ENCODE data around the gene TRIM50.
"Not testable (repeated sequence)": the region's sequence is repeated elsewhere in the genome, so short reads cannot be mapped to it uniquely, and the experiment has no call there.

TRIM50 gene

GRCh38 chr7:73312831-73313520 lies 14.9 kb downstream of the TRIM50 start:
- DNase-seq, result no peak

- DNase-seq, result not testable (repeated sequence)
Measured at GRCh38 chr7:73311421-73311820, 16.5 kb downstream of the TRIM50 start.

GRCh38 chr7:73308665-73309214 lies 19.1 kb downstream of the TRIM50 start, which contains the start of gene NSUN5:
NSUN5 (minus strand) TSS chr7:73308826; CDS start chr7:73308790, 36 bp downstream.
- peak; percentile 83 for DNase-seq

GRCh38 chr7:73308074-73308664 lies 19.7 kb downstream of the TRIM50 start:
- DNase-seq, result no peak

GRCh38 chr7:73307436-73307835 lies 20.4 kb downstream of the TRIM50 start:
- no peak for DNase-seq

GRCh38 chr7:73304612-73305387 lies 23.1 kb downstream of the TRIM50 start:
- not testable (repeated sequence) for DNase-seq

- no peak for DNase-seq
Measured at GRCh38 chr7:73304071-73304470, 23.8 kb downstream of the TRIM50 start.

GRCh38 chr7:73303546-73303945 lies 24.3 kb downstream of the TRIM50 start:
- DNase-seq, result no peak

- not testable (repeated sequence) for DNase-seq
Measured at GRCh38 chr7:73302846-73303245, 25.0 kb downstream of the TRIM50 start.

GRCh38 chr7:73301108-73301507 lies 26.8 kb downstream of the TRIM50 start:
- not testable (repeated sequence) for DNase-seq

- DNase-seq, result not testable (repeated sequence)
Measured at GRCh38 chr7:73299812-73300211, 28.1 kb downstream of the TRIM50 start.

- DNase-seq, result not testable (repeated sequence)
Measured at GRCh38 chr7:73297706-73298105, 30.2 kb downstream of the TRIM50 start.

- not testable (repeated sequence) for DNase-seq
Measured at GRCh38 chr7:73297235-73297634, 30.6 kb downstream of the TRIM50 start.

GRCh38 chr7:73277210-73277609 lies 50.7 kb downstream of the TRIM50 start:
- not testable (repeated sequence) for DNase-seq

- not testable (repeated sequence) for DNase-seq
Measured at GRCh38 chr7:73267813-73268212, 60.1 kb downstream of the TRIM50 start.

- DNase-seq, result not testable (repeated sequence)
Measured at GRCh38 chr7:73266719-73267368, 61.0 kb downstream of the TRIM50 start.
